ENCODE measurements around the gene NOTCH2.
A peak's percentile ranks its signal among the peaks of the same experiment; 100 is the strongest.

Gene NOTCH2

DNA sequence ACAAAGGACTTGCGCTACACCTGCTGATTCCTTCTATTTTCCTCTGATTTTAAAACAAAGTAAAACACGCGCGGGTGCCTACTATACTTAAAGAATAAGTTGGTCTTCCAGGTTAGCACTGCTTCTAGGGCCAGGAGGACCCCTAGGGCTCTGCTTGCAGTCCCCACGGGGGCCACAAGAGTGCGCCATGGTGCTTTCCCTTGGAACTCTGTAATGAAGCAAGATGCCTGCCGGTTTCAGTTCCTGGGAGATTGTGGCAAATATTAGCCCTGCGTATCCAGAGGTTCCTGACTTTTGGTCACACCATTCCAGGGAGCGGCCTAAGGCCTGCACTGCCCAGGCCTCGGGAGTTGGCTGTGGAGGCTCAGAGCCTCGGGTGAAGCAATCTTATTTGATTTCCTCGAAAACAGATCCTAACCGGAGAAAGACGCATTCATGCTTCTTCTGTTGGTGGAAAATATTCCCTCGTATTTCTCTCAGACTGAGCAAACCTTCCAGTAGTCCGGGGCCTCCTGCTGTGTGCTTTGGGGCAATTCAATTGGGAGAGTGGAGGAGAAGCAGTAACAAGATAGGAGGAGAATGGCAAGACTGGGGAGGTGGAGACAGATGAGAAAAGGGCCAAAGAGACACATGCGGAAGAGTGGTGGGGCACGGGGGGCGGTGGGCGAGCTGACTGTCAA lies 198.4 kb downstream of the NOTCH2 start:
- peak; percentile 70 to 84 for DNase-seq

GRCh38 chr1:119869995-119870394 lies 199.5 kb downstream of the NOTCH2 start:
- no peak for DNase-seq

DNA sequence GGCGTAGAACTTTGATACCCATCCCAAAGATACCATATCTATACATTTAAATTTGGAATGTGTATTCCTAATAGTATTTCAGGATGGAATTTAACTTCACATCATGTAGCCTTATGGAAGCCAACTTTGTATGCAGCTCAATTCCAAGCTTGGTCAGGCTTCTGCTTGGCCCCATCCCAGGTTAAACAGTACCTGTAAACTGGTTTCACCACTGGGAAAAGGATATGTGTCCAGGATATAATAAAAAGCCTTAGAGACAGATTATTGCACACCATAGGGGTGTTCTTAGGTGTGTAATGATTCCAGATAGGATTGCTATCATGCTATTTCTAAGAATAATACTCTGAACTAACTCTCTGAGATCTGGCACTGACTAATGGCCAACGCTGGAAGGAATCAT lies 201.3 kb downstream of the NOTCH2 start:
- no peak for DNase-seq

DNA sequence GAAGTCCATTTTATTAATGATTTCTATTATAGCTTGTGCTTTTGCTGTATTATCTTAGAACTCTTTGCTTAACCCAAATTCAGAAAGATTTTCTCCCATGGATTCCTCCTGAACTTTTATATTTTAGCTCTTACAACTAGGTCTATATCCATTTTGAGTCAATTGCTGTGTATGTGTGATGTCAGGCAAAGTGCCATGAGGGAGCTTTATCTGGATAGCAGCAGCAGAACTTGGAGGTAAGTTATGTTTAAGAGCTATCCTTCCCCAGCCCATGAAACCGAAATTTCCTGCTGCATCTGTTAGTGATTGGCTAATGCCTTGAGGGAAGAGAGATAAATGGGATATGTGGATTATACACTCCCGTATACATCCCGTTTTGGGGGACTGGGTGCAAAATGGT lies 203.0 kb downstream of the NOTCH2 start:
- no peak for DNase-seq

- no peak for DNase-seq
Observed at GRCh38 chr1:119865627-119866026, 203.8 kb downstream of the NOTCH2 start.

- DNase-seq = no peak
Observed at GRCh38 chr1:119862276-119862675, 207.2 kb downstream of the NOTCH2 start.

All from stimulated activated CD4-positive, alpha-beta T cell treated with anti-CD3 and anti-CD28 coated beads, Interleukin-2, amount 100 ng/mL, for 24 hours (primary cell).